ENCODE results near the gene FEM1A.
"Not testable (repeated sequence)": the region's sequence is repeated elsewhere in the genome, so short reads cannot be mapped to it uniquely, and the experiment has no call there.

Gene FEM1A

DNA sequence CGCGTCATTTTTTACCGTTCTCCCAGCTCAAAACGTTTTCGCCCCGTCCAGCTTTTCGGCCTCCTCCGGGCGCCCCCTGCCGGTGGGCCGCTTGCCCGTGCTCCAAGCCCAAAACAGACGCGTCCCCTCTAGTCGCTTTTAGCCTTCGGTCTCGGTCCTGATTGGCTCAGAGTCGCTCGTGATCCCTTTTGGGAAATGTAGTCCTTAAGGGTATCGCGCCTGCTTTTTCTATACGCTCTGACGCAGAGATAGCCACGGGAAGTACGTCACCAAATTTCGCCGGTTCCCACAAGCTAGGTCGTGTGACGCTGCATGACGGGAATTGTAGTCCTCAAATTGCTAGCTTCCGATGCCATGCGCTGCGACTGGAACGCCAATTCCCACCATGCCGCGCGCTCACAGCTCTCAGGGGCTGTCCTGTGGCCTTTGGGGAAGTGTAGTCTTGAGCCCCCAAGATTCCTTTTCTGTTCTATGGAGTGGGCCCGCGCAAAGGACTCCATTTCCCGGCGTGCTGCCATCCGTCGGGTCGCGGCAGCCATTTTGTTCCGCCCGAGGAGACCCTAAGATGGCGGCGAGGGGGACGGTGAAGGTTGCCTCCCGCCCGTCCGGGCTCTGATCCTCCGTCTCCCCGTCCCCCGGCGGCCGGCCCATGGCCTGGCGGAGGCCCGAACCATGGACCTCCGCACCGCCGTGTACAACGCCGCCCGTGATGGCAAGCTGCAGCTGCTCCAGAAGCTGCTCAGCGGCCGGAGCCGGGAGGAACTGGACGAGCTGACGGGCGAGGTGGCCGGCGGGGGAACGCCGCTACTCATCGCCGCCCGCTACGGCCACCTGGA lies at the start of gene FEM1A:
Gene FEM1A (plus strand): TSS at position 552 of the 836 bp plus-strand sequence. CDS start 121 bp downstream, at position 673.
- DNase-seq = peak; percentile 100

DNA sequence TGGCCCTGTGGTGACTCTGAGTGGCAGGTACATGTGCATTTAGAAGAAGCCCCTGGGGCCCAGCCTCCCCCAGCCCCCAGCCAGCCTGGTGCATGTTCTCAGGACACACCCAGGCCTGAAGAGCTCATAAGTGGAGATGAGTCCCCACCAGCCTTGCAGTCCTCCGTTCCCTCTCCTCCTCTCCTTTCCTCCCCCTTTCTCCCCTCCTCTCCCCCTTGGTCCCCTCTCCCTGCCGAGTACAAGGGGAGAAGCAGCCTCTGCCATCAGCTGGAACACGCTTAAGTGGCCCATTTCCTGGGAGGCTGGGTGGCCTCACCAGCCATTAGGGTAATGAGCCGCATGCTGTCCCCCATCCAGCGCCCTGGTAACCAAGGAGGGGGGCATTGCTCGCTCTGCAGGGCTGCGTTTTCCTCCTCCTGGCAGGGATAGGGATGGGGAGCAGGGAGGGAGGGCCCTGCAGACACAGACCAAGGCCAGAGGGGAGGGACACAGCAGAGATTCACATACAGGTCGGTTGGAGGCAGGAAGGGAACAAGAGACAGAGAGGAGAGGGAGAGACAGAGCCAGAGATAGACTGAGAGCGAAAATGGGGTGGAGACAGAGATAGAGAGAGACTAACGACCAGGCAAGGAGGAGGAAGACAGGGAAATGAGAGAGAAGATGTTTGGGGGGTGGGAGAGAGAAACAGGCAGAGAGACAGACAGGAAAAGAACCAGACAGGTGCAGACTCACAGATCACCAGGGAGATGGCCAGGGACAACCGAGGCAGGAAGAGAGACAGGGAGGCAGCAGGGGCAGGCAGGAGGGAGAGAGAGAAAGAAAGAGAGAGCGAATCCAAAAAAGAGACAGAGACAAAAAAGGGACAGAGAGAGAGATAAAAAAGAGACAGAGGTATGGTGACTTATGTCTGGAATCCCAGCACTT lies 48.5 kb upstream of the FEM1A start:
- peak; percentile 89 for DNase-seq

DNA sequence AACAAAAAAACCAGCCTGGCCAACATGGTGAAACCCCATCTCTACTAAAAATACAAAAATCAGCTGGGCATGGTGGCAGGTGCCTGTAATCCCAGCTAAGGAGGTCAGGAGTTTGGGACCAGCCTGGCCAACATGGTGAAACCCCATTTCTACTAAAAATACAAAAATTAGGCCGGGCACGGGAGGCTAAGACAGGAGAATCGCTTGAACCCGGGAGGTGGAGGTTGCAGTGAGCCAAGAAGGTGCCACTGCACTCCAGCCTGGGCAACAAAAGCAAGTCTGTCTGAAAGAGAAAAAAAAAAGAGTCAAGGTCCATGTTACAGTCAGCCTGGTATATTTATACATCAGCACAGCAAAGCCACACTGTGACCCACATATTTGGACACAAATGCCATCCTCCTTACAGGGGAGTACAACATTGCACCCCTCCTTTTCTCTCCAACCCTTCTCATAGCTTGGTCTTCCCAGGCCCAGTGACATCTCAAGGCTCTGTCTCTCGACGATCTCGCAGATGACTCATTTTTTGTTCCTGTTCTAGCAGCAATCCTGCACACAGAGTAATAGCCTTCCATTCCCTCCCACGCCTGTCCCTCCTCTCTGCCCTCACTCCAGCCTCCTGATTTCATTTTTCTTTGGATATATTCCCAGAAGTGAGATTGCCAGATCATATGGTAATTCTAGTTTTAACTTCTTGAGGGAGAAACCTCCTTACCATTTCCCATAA lies 46.9 kb upstream of the FEM1A start:
- DNase-seq = no peak

- not testable (repeated sequence) for DNase-seq
Measured at GRCh38 chr19:4745175-4745574, 46.4 kb upstream of the FEM1A start.

- DNase-seq = no peak
Measured at GRCh38 chr19:4745986-4746385, 45.5 kb upstream of the FEM1A start.

- no peak for DNase-seq
Measured at GRCh38 chr19:4748185-4748584, 43.3 kb upstream of the FEM1A start.

DNA sequence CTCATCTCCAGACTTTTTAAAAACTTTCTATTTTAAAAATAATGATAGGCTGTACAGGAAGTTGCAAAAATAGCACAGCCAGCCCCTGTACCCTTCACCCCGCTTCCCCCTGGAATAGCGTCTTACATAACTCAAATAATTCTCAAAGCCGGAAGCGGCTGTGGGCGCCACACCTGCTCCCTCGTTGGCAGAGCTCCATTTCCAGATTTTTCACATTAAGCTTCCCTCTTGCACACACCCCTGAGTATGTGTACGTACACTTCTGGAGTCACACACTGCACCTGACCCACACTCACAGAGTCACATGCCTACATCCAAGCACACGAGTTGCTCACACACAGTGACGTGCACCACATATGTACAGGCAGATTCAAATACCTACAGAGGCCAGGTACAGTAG lies 42.9 kb upstream of the FEM1A start:
- DNase-seq = no peak

DNA sequence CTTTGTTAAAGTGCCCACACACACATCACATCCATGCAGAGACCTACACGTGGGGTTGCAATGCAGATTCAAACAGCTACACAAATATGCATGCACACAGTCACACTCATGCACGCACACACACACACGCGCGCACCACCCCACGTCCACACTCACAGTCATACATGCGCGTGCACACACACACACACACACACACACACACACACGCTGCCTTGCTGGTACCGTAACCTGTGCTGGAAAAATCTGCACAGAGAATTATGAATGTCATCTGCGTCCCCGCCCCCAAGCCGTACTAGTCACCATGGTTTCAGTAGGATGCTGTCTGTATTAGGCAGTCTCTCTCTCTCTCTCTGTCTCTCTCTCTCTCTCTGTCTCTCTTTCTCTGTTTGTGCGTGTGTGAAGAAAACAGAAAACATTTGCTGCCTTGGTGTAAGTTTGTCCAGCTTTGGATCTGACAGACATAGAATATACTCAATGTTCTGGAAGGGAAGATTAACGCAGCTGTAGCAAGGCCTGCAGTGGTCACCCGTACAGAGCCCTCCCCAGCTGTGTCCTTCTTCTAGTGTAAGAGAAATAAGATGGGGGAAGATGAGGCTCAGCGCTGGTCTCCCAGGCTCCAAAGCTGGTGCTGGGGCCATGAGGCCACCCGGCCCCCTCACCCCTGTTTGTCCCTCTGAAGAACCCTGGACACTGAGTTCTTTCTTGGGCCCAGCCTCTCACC lies 41.5 kb upstream of the FEM1A start:
- peak; percentile 73 for DNase-seq

DNA sequence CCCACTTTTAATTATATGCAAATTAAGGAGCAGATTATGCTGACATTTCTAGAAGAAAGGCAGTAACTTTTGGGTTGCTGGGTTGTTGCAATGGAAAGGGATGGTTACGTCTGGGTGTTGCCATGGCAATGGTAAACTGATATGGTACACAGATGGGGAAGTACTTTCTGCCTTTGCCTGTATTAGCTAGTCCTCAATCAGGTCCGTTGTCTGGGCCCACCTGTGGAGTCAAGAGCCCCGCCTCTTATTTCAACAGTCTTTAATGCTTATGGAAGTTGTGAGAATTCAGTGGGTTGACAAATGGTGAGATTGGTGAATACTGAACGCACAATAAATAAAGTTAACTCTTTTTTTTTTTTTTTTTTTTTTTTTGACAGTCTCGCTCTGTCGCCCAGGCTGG lies 37.3 kb upstream of the FEM1A start:
- DNase-seq = no peak

DNA sequence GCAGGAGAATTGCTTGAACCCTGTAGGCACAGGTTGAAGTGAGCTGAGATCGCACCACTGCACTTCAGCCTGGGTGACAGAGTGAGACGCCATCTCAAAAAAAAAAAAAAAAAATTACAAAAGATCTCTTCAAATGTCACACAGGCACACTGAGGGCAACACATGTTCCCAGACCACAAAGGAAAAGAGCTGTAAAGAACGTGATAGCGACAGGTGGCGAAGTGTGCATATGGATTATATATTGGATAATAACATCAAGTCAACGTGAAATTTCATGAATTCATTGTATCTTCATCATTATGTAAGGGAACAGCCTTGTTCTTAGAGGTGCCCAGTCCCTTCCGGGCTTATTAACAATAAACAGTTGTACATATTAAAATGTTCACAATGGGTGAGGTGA lies 36.1 kb upstream of the FEM1A start:
- DNase-seq = no peak

- DNase-seq = no peak
Measured at GRCh38 chr19:4758082-4758481, 33.5 kb upstream of the FEM1A start.

DNA sequence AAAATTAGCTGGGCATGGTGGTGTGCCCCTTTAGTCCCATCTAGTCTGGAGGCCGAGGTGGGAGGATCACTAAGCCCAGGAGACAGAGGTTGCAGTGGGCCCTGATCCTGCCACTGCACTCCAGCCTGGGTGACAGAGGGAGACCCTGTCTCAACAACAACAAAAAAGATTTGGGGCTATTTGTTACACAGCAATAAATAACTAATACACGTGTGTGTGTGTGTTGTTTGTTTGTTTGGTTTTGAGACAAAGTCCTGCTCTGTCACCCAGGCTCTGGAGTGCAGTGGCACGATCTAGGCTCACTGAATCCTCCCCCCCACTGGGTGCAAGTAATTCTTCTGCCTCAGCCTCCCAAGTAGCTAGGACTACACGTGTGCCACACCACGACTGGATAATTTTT lies 32.9 kb upstream of the FEM1A start:
- no peak for DNase-seq

DNA sequence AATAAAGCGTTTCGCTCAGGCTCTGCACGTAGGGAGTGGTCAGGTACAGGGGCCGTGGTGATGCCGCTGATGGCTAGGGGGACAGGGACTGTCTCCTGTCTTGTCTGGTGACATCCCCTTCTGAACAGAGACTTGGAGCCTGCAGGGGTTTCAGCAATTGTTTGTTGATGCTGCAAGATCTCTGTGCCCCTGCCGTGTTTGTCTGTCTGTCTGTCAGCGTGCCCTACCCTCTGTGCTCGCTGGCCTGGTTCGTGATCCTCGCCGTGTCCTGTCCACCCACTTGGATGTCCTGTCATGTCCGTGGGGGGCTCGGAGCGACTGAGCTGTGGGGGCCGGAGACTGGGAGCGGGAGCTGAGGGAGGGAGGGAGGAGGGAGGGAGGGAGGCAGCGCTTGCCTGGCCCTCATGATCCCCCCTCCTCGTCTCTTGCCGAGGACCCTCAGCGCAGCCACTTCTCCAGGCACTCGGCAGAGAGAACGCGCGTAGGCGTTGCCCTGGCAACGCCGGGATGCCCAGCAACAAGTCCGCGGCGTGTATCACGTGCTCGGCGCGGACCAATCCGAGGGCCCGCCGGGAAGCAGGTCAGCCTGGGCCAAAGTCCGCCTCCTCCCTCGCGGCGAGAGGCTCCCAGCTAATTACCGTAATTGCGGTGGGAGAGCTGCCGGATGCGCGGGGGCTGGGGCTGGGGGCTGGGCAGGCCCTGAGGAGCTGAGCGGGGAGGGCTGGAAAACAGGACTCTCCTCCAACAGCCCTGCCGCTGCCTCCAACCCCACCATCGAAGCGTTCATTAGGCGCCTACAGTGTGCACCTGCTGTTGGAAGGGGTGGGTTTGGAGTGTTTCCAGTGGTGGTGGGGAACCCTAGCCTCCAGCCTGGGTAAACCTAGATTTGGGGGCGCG lies 31.9 kb upstream of the FEM1A start:
- peak; percentile 93 for DNase-seq

- no peak for DNase-seq
Measured at GRCh38 chr19:4760285-4760650, 31.3 kb upstream of the FEM1A start.

DNA sequence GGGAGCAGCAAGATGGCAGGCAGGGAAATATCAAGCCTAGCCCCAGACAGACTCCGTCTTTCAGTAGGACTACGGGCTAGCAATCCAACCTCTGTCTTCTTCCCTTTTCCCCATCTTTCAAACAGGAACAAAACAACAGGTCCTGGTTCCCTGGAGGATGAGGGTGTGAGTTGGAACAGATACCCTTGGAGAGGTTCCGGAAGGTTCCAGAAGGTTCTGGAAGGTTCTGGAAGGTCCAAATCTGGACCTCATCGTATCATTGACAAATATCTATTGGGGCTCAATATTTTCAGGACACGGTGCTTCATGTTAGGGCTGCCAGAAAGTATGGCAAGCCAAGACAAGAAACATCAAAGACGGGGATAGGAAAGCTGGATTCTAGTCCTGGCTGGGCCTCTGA lies 28.5 kb upstream of the FEM1A start:
- no peak for DNase-seq

- DNase-seq = no peak
Measured at GRCh38 chr19:4764393-4764660, 27.2 kb upstream of the FEM1A start.

DNA sequence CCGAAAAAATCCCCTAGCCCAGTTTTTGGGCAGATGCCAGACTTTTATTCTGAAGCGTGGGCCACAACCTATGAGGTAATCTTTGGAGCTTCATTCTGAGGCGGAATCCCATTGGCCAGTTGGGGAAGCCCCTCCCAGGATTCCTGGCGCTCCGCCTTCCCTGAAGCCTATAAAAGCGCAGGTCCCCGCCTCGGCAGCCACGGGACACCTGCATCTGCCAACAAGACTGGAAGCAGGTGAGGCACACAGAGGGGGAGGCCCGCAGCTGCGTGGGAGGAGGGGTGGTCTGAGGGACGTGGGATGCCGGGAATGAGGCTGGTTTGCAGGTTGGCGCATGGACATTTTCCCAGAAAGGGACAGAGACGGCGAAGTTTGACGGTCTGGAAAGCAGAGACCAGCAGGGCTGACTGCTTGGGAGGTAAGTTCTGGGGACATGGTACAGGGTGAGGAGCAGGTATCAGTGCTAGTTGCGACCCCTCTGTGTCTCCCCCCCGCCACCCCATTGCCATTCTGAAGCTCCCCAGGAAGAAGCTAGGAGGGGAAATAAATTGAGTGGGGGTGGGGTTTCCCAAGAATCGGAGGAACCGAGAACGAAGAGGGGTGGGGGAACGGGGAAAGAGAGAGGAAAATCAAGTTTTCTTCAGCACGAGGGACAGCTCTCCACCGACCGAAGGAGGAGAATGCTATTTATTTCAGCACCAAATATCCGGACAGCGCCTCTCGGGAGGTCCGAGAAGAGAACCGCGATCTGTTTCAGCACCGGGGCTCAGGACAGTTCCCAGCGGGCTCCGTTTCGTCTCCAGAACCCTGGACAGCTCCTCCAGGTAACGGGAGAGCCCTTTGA lies 22.4 kb upstream of the FEM1A start:
- peak; percentile 86 for DNase-seq

DNA sequence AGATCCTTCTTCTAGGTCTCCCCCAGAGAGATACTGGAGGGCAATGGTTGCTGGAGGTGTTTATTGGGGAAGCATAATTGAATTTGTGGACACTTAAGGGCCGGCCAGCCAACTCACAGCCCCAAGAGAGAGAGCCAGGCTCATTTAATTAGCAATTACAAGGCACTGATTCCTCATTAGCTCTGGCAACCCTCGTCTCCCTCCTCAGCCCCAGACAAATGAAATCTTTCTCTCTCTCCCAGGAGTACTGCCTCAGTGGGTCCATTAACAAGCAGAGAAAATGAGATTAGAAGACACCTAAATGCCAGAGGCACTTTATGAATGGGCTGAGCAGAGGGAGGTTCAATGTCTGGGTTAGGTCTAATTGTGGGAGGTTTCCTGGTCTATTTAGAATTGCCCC lies 19.0 kb upstream of the FEM1A start:
- DNase-seq = no peak

- DNase-seq = no peak
Measured at GRCh38 chr19:4773047-4773640, 18.4 kb upstream of the FEM1A start.

DNA sequence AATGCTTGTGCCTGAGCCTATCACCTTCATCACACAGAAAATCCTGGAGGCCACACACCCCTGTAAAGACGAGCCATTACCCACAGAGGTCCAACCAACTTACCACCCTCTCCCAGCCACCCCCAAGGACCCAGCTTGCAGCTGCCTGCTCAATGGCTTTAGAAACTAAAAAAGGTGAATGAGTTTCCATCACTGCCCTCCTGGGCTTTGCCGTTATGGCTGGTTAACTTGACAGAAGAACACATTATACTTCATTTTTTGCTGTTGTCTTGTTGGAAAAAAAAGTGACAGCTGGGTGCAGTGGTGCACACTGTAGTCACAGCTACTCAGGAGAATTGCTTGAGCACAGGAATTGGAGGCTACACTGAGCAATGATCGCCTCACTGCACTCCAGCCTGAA lies 17.4 kb upstream of the FEM1A start:
- peak; percentile 60 for DNase-seq

Measured in retina (tissue), 1 donor.